Endodermal cell (in vitro differentiated cells): ENCODE results near the gene GNAT3. TPM values are rescaled to one million over a fixed set of nuclear protein-coding genes. Genes with fewer than 3 reads are reported as not detected.

Experiments used
- DNase-seq: peaks from one replicate; pipeline ENCODE4 v3.0.0-alpha.2; 2017
- H3K27ac ChIP-seq: 2 replicates; pipeline ENCODE4 v1.5.1; 2013; ENCODE audit warnings: mild to moderate bottlenecking, low read depth, low read length, moderate library complexity
- H3K27me3 ChIP-seq: 2 replicates; pipeline ENCODE4 v1.6.1; 2013; ENCODE audit warnings: mild to moderate bottlenecking, low read length, moderate library complexity; ENCODE audit not compliant: insufficient read depth, control insufficient read depth, poor library complexity, severe bottlenecking
- H3K36me3 ChIP-seq: 2 replicates; pipeline ENCODE4 v1.7.0; 2013; ENCODE audit warnings: mild to moderate bottlenecking, low read length, moderate library complexity; ENCODE audit not compliant: control insufficient read depth, insufficient read depth
- H3K4me1 ChIP-seq: one replicate; pipeline ENCODE4 v1.7.0; 2013; ENCODE audit warnings: low read length; ENCODE audit not compliant: control insufficient read depth, insufficient read depth
- H3K4me3 ChIP-seq: 2 replicates; pipeline ENCODE4 v1.5.1; 2013; ENCODE audit warnings: mild to moderate bottlenecking, low read length, moderate library complexity
- H3K9ac ChIP-seq: 2 replicates; pipeline ENCODE4 v1.6.1; 2013; ENCODE audit warnings: mild to moderate bottlenecking, low read length, moderate library complexity; ENCODE audit not compliant: poor library complexity, severe bottlenecking; ENCODE audit errors: extremely low read depth
- H3K9me3 ChIP-seq: 2 replicates; pipeline ENCODE4 v1.6.1; 2013; ENCODE audit warnings: mild to moderate bottlenecking, low read length, moderate library complexity; ENCODE audit not compliant: control insufficient read depth
- H3K27ac Mint-ChIP-seq: 2 replicates; pipeline ENCODE4 v1.8.0; 2020; ENCODE audit warnings: mixed read lengths
- H3K27me3 Mint-ChIP-seq: 2 replicates; pipeline ENCODE4 v1.8.0; 2021; ENCODE audit warnings: mild to moderate bottlenecking, mixed read lengths; ENCODE audit not compliant: insufficient read depth
- H3K36me3 Mint-ChIP-seq: 2 replicates; pipeline ENCODE4 v1.8.0; 2020; ENCODE audit warnings: low read depth, mixed read lengths
- H3K4me1 Mint-ChIP-seq: 2 replicates; pipeline ENCODE4 v1.8.0; 2020; ENCODE audit warnings: mixed read lengths
- H3K4me3 Mint-ChIP-seq: 2 replicates; pipeline ENCODE4 v1.8.0; 2020; ENCODE audit warnings: mild to moderate bottlenecking, moderate library complexity, mixed read lengths
- H3K9me3 Mint-ChIP-seq: 2 replicates; pipeline ENCODE4 v1.8.0; 2020; ENCODE audit warnings: mild to moderate bottlenecking, mixed read lengths
- CTCF ChIP-seq: fragments of 200-600 bp; sonication (generic); conservative IDR thresholded peaks from 2 replicates; pipeline ENCODE4 v1.5.0; 2021; ENCODE audit warnings: antibody characterized with exemption, mild to moderate bottlenecking
- WGBS, 2 experiments: methylation state at CpG; one replicate each; pipeline versions ENCODE4 v1.1.5 to v1.1.7; 2013; ENCODE audit warnings: missing lambda C conversion rate in 2 of 2, mixed read lengths in 1 of 2; ENCODE audit not compliant: insufficient coverage in 1 of 2, insufficient read length in 1 of 2; 5-methylcytosine and 5-hydroxymethylcytosine counted together
- total RNA-seq, 2 donors: library from RNA; stranded (reverse); fragmentation: NEBNext Ultra II Directional in 1 of 2; extraction: Animal tissue kit (Norgen Biotek cat#: 25700) in 1 of 2; gene quantifications; 2 replicates in 1 of 2; 3 replicates in 1 of 2; pipeline ENCODE4 v1.2.1, GENCODE V29; 2021

The GNAT3 gene
- total RNA-seq, 2 donors from 2014 or later, result not detected

GRCh38 chr7:80493121-80493849 lies 18.6 kb downstream of the GNAT3 start:
- no peak for DNase-seq
- Histone ChIP-seq H3K9ac (no peak overlapping the region), H3K27ac (no peak overlapping the region), H3K9me3 (no peaks in the 10 kb centered on the region), H3K36me3 (no peaks in the 10 kb centered on the region), H3K4me3 (no peak overlapping the region), H3K4me1 (no peaks in the 10 kb centered on the region), H3K27me3 (no peaks in the 10 kb centered on the region)
- H3K27me3 Mint-ChIP-seq, result no peaks in the 10 kb centered on the region
- no peak overlapping the region for H3K4me3 Mint-ChIP-seq
- H3K4me1 Mint-ChIP-seq, result no peaks in the 10 kb centered on the region
- 100% methylated on average over 1 of the region's 1 CpG; no CpG with 5 or more reads in 1 of the 2 experiments for WGBS, 2 experiments
- H3K36me3 Mint-ChIP-seq, result no peaks in the 10 kb centered on the region
- no peaks in the 10 kb centered on the region for H3K9me3 Mint-ChIP-seq
- TF ChIP-seq CTCF, result no peak
- no peak overlapping the region for H3K27ac Mint-ChIP-seq

- 87 to 93% methylated on average over 4 of the region's 4 CpGs for WGBS, 2 experiments
- Histone ChIP-seq H3K9ac (no peak overlapping the region), H3K4me1 (no peaks in the 10 kb centered on the region), H3K27me3 (no peaks in the 10 kb centered on the region), H3K36me3 (no peaks in the 10 kb centered on the region), H3K4me3 (no peak overlapping the region), H3K9me3 (no peaks in the 10 kb centered on the region), H3K27ac (no peak overlapping the region)
- DNase-seq, result no peak
- no peaks in the 10 kb centered on the region for H3K9me3 Mint-ChIP-seq
- no peaks in the 10 kb centered on the region for H3K27me3 Mint-ChIP-seq
- H3K4me3 Mint-ChIP-seq, result no peak overlapping the region
- TF ChIP-seq CTCF, result no peak
- no peak overlapping the region for H3K27ac Mint-ChIP-seq
- no peaks in the 10 kb centered on the region for H3K4me1 Mint-ChIP-seq
- no peaks in the 10 kb centered on the region for H3K36me3 Mint-ChIP-seq
These were observed 20.4 kb downstream of the GNAT3 start for GRCh38 chr7:80491462-80491861.

- Mint-ChIP-seq H3K36me3 (no peaks in the 10 kb centered on the region), H3K4me1 (no peaks in the 10 kb centered on the region), H3K4me3 (no peak overlapping the region), H3K27ac (no peak overlapping the region), H3K9me3 (no peaks in the 10 kb centered on the region), H3K27me3 (no peaks in the 10 kb centered on the region)
- Histone ChIP-seq H3K36me3 (no peaks in the 10 kb centered on the region), H3K9ac (no peak overlapping the region), H3K4me3 (no peak overlapping the region), H3K27ac (no peak overlapping the region), H3K4me1 (no peaks in the 10 kb centered on the region), H3K9me3 (no peaks in the 10 kb centered on the region), H3K27me3 (no peaks in the 10 kb centered on the region)
- 83 to 95% methylated on average over 2 to 5 of the region's 5 CpGs for WGBS, 2 experiments
- no peak for TF ChIP-seq CTCF
- no peak for DNase-seq
These were observed 23.0 kb downstream of the GNAT3 start for GRCh38 chr7:80488851-80489370.
